Smooth muscle cell of the brain vasculature (primary cell): ENCODE results near the gene CASP12.
"Not testable (repeated sequence)": the region's sequence is repeated elsewhere in the genome, so short reads cannot be mapped to it uniquely, and the experiment has no call there.

Experiments used
- DNase-seq: peaks from one replicate; pipeline ENCODE4 v3.0.0-alpha.2; 2012; ENCODE audit warnings: low read depth, low spot score

Gene CASP12

GRCh38 chr11:104897891-104898684 lies at the start of gene CASP12:
TSS of gene CASP12 (minus strand) at chr11:104898460.
- no peak for DNase-seq

- DNase-seq, result no peak
Observed at GRCh38 chr11:104946907-104947306, 48.6 kb upstream of the CASP12 start.

- DNase-seq, result no peak
Observed at GRCh38 chr11:104944076-104944475, 45.8 kb upstream of the CASP12 start.

- DNase-seq, result no peak
Observed at GRCh38 chr11:104943561-104943960, 45.3 kb upstream of the CASP12 start.

GRCh38 chr11:104934594-104934993 lies 36.3 kb upstream of the CASP12 start:
- DNase-seq, result no peak

GRCh38 chr11:104934073-104934472 lies 35.8 kb upstream of the CASP12 start:
- DNase-seq, result not testable (repeated sequence)

GRCh38 chr11:104928811-104929210 lies 30.6 kb upstream of the CASP12 start:
- DNase-seq, result no peak

- DNase-seq, result no peak
Observed at GRCh38 chr11:104926771-104927611, 28.7 kb upstream of the CASP12 start.

GRCh38 chr11:104925850-104926249 lies 27.6 kb upstream of the CASP12 start:
- DNase-seq, result no peak

- no peak for DNase-seq
Observed at GRCh38 chr11:104918113-104918824, 20.0 kb upstream of the CASP12 start.

- no peak for DNase-seq
Observed at GRCh38 chr11:104917271-104918112, 19.2 kb upstream of the CASP12 start.

GRCh38 chr11:104916442-104916841 lies 18.2 kb upstream of the CASP12 start:
- no peak for DNase-seq

- DNase-seq, result no peak
Observed at GRCh38 chr11:104912102-104912501, 13.8 kb upstream of the CASP12 start.

GRCh38 chr11:104908186-104908531 lies 9.9 kb upstream of the CASP12 start:
- no peak for DNase-seq

GRCh38 chr11:104907521-104908185 lies 9.4 kb upstream of the CASP12 start:
- DNase-seq, result no peak

GRCh38 chr11:104905271-104905670 lies 7.0 kb upstream of the CASP12 start:
- DNase-seq, result no peak

GRCh38 chr11:104899226-104899625 lies 966 bp upstream of the CASP12 start:
- DNase-seq, result no peak

GRCh38 chr11:104898685-104899013 lies 389 bp upstream of the CASP12 start:
- no peak for DNase-seq

- no peak for DNase-seq
Observed at GRCh38 chr11:104895634-104896033, 2.6 kb downstream of the CASP12 start.

- DNase-seq, result no peak
Observed at GRCh38 chr11:104893876-104894275, 4.4 kb downstream of the CASP12 start.
